GM06990 (cell line): ENCODE results near the gene SESN1.
A peak's percentile ranks its signal among the peaks of the same experiment; 100 is the strongest.
"Not testable (repeated sequence)": the region's sequence is repeated elsewhere in the genome, so short reads cannot be mapped to it uniquely, and the experiment has no call there.

Experiments
- DNase-seq: peaks from one replicate; pipeline ENCODE4 v3.0.0-alpha.2; 2011; ENCODE audit not compliant: insufficient read length; ENCODE audit errors: extremely low read depth
- H3K27me3 ChIP-seq: replicated peaks from 2 replicates; pipeline ENCODE4 v1.6.0; 2011; ENCODE audit warnings: low read length; ENCODE audit not compliant: control insufficient read depth, insufficient read depth
- H3K36me3 ChIP-seq: 2 replicates; pipeline ENCODE4 v1.5.1; 2011; ENCODE audit warnings: low read length; ENCODE audit not compliant: control insufficient read depth, insufficient read depth
- H3K4me3 ChIP-seq: replicated peaks from 2 replicates; pipeline ENCODE4 v1.5.1; 2011; ENCODE audit warnings: low read depth, mild to moderate bottlenecking, control low read depth, low read length
- TF ChIP-seq, protein P1 (sequence below): IDR thresholded peaks from 2 replicates; pipeline ENCODE4 v1.5.1; 2011; ENCODE audit warnings: low read length, control low read depth, mild to moderate bottlenecking, inconsistent platforms; ENCODE audit not compliant: insufficient read depth, poor library complexity, severe bottlenecking

SESN1 gene

DNA sequence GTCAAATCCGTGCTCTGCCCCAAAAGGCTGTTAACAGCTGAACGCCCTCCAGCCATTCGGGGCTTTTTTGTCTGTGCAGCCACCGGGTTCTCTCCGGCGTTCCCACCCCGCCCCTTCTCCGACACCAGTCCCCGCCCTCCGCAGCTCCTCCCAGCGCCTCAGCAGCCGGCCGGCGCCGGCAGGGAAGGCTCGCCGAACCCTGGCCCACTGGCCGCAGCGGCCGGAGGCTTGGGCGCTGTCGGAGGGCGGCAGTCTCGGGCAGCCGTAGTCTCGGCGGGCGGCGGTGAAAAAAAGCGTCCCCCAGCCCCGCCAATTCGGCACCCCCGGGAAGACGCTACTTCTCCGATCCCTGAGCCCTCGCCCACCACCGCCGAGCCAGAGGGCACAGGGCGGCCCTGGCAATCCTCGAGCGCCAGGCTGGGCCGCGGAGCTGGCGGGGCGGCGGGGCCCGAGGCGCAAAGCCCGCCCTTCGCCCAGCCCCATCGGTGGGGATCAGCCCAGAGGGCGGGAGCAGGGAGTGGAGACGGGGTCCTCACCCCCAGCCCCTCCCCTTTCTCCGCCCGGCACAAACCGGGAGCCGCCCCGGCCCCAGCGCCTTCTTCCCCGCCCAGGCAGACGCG lies at the start of gene SESN1:
TSS of gene SESN1 (minus strand) at position 431 of the 620 bp plus-strand sequence. CDS start 773 bp downstream, outside the sequence.
- no peaks in the 10 kb centered on the region for H3K27me3 ChIP-seq
- TF ChIP-seq, protein P1, sequence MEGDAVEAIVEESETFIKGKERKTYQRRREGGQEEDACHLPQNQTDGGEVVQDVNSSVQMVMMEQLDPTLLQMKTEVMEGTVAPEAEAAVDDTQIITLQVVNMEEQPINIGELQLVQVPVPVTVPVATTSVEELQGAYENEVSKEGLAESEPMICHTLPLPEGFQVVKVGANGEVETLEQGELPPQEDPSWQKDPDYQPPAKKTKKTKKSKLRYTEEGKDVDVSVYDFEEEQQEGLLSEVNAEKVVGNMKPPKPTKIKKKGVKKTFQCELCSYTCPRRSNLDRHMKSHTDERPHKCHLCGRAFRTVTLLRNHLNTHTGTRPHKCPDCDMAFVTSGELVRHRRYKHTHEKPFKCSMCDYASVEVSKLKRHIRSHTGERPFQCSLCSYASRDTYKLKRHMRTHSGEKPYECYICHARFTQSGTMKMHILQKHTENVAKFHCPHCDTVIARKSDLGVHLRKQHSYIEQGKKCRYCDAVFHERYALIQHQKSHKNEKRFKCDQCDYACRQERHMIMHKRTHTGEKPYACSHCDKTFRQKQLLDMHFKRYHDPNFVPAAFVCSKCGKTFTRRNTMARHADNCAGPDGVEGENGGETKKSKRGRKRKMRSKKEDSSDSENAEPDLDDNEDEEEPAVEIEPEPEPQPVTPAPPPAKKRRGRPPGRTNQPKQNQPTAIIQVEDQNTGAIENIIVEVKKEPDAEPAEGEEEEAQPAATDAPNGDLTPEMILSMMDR, result no peak
- no peaks in the 10 kb centered on the region for H3K36me3 ChIP-seq

DNA sequence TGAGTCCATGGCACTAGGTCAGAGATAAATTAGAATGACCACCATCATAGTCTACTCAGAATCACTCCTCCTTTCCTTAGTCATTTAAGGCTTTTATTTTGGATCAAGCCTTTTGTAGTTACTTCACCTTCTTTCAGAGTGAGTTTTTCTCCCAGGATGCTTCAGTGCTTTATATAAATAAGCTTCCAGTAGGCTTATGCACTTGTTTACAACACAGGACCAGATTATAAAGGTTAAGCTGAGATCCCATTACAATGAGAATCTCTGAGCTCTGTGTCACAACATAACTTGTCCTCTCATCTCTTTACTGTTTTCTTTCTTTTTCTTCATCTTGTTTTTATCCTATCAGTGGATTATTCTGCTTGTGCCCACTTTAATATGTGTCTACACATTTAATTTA lies 48.5 kb upstream of the SESN1 start:
- Histone ChIP-seq H3K36me3 (no peaks in the 10 kb centered on the region), H3K27me3 (no peaks in the 10 kb centered on the region), H3K4me3 (no peak overlapping the region)
- no peak for DNase-seq
- TF ChIP-seq, protein P1, result no peak

More for the DNA sequence above, at the start of gene SESN1:
- H3K4me3 ChIP-seq, result peak within 1 kb of the TSS; percentile 84
- peak; percentile 89 for DNase-seq

DNA sequence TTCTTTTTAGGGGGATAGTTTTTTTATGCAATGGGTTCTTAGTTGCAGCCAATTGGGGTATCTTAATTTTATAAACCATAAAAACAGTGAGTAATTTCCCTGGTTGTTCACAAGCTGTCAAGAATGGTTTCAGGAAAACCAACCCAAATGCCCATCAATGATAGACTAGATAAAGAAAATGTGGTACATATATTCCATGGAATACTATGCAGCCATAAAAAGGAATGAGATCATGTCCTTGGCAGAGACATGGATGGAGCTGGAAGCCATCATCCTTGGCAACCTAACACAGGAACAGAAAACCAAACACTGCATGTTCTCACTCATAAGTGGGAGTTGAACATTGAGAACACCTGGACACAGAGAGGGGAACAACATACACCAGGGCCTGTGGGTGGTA lies 47.4 kb upstream of the SESN1 start:
- H3K36me3 ChIP-seq, H3K4me3 ChIP-seq, DNase-seq: not testable (repeated sequence)

DNA sequence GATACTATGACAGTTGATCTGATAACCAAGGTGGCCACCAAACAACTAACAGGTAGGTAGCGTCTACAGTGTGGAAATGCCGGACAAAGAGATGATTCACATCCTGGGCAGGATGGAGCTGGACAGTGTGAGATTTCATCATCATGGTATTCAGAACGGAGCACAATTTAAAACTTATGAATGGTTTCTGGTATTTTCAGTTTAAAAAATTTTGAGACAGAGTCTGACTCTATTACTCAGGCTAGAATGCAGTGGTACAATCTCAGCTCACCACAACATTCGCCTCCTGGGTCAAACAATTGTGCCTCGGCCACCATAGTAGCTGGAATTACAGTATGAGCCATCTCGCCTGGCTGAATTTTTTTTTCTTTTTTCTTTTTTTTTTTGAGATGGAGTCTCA lies 44.5 kb upstream of the SESN1 start:
- DNase-seq, result no peak
- Histone ChIP-seq H3K36me3 (no peaks in the 10 kb centered on the region), H3K27me3 (no peaks in the 10 kb centered on the region), H3K4me3 (no peak overlapping the region)
- TF ChIP-seq, protein P1, result no peak

More for the DNA sequence above, 47.4 kb upstream of the SESN1 start:
- H3K27me3 ChIP-seq, result not testable (repeated sequence)

DNA sequence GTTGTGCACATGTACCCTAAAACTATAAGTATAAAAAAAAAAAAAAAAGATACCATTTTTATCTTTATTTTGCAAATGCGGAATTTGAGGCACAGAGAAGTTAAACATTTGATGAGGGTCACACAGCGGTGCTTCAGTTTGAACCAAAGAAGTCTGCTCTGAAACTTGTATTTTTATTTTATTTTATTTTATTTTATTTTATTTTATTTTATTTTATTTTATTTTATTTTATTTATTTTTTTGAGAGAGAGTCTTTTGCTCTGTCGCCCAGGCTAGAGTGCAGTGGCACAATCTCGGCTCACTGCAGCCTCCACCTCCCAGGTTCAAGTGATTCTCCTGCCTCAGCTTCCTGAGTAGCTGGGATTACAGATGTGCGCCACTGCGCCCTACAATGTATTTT lies 41.9 kb upstream of the SESN1 start:
- not testable (repeated sequence) for H3K36me3 ChIP-seq, H3K27me3 ChIP-seq, H3K4me3 ChIP-seq, DNase-seq

DNA sequence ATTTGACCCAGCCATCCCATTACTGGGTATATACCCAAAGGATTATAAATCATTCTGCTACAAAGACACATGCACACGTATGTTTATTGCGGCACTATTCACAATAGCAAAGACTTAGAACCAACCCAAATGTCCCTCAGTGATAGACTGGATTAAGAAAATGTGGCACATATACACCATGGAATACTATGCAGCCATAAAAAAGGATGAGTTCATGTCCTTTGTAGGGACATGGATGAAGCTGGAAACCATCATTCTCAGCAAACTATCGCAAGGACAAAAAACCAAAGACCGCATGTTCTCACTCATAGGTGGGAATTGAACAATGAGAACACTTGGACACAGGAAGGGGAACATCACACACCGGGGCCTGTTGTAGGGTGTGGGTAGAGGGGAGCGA lies 41.4 kb upstream of the SESN1 start:
- not testable (repeated sequence) for DNase-seq, H3K4me3 ChIP-seq, H3K27me3 ChIP-seq, H3K36me3 ChIP-seq

DNA sequence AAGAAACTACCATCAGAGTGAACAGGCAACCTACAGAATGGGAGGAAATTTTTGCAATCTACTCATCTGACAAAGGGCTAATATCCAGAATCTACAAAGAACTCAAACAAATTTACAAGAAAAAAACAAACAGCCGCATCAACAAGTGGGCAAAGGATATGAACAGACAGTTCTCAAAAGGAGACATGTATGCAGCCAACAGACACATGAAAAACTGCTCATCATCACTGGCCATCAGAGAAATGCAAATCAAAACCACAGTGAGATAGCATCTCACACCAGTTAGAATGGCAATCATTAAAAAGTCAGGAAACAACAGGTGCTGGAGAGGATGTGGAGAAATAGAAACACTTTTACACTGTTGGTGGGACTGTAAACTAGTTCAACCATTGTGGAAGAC lies 41.0 kb upstream of the SESN1 start:
- not testable (repeated sequence) for DNase-seq, H3K36me3 ChIP-seq

DNA sequence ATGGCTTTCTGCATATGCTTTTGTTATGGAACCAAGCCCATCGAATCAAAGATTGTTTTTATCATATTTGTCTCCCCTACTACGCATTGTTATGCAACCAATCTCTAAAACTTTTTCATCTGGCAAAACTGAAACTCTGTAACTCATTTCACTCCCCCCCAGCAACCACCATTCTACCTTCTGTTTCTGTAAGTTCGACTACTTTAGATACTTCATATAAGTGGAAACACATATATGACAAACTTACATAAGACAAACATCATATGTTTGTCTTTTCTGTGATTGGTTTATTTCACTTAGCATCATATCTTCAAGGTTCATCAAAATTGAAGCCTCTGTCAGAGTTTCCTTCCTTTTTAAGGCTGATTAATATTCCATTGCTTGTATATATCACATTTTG lies 35.4 kb upstream of the SESN1 start:
- H3K4me3 ChIP-seq, result no peak overlapping the region
- TF ChIP-seq, protein P1, result no peak
- DNase-seq, result no peak
- H3K36me3 ChIP-seq, result no peaks in the 10 kb centered on the region
- no peaks in the 10 kb centered on the region for H3K27me3 ChIP-seq

More for the DNA sequence above, 41.0 kb upstream of the SESN1 start:
- H3K27me3 ChIP-seq, H3K4me3 ChIP-seq: not testable (repeated sequence)
